GM20000 (cell line): Measurements from ENCODE around the gene IL36RN.

Experiments
- DNase-seq: peaks from one replicate; pipeline ENCODE4 v3.0.0; 2012; ENCODE audit warnings: low spot score
- TF ChIP-seq, protein P1 (sequence below): IDR thresholded peaks from 2 replicates; pipeline ENCODE4 v1.5.1; 2012; ENCODE audit warnings: mild to moderate bottlenecking, control low read depth; ENCODE audit errors: extremely low read depth, missing control alignments

The IL36RN gene

DNA sequence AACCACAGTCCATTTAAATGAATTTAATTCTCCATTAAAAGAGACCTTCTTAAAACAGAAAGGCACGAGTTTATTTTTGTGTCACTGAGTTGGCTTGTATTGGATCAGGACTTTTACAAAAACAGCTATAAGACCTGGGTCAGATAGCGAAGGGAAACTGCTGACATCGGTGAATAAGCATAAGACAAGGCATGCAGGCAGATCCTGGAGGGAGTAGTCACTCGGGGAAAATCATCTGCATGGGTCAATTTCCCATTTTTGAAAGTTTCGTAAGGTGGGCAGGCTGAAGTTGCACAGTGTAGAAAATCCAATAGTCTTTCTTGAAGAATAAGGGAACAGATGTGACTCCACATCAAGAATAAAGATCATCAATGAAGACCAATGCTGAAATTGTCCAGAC lies 19.3 kb upstream of the IL36RN start:
- DNase-seq: no peak
- TF ChIP-seq, protein P1, sequence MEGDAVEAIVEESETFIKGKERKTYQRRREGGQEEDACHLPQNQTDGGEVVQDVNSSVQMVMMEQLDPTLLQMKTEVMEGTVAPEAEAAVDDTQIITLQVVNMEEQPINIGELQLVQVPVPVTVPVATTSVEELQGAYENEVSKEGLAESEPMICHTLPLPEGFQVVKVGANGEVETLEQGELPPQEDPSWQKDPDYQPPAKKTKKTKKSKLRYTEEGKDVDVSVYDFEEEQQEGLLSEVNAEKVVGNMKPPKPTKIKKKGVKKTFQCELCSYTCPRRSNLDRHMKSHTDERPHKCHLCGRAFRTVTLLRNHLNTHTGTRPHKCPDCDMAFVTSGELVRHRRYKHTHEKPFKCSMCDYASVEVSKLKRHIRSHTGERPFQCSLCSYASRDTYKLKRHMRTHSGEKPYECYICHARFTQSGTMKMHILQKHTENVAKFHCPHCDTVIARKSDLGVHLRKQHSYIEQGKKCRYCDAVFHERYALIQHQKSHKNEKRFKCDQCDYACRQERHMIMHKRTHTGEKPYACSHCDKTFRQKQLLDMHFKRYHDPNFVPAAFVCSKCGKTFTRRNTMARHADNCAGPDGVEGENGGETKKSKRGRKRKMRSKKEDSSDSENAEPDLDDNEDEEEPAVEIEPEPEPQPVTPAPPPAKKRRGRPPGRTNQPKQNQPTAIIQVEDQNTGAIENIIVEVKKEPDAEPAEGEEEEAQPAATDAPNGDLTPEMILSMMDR: no peak

DNA sequence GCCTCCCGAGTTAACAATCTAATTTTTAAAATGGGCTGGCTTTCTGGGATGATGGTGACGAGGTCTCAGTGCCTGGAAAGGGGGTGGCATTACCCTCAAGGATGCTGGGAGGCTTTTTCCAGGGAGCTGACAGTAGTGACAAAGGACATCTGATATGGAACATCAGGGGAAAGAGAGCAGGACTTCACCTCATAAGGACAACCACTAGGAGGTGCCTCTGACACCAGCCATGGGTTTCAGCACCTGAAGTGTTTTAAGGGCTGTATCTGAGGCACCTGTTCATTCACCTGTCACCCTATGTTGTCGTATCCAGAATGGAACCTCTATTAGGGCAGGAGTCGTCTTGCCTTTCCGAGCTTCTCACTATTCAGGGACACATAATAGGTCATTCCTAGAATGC lies 17.1 kb upstream of the IL36RN start:
- DNase-seq: no peak
- TF ChIP-seq, protein P1: no peak

DNA sequence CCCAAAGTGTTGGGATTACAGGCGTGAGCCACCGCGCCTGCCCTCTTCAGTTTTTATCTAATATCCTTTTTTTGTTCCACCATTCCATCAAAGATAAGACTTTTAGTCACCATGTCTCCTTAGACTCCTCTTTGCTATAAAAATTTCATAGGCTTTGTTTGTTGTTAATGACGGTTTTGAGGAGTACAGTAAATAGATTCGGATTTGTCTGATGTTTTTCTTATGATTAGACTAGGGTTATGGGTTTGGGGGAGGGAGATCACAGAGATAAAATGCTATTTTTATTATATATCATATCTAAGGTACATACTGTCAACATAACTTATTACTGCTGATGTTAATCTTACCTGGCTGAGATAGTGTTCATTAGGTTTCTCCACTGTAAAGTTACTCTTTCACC lies 12.5 kb upstream of the IL36RN start:
- TF ChIP-seq, protein P1: no peak
- no peak for DNase-seq

DNA sequence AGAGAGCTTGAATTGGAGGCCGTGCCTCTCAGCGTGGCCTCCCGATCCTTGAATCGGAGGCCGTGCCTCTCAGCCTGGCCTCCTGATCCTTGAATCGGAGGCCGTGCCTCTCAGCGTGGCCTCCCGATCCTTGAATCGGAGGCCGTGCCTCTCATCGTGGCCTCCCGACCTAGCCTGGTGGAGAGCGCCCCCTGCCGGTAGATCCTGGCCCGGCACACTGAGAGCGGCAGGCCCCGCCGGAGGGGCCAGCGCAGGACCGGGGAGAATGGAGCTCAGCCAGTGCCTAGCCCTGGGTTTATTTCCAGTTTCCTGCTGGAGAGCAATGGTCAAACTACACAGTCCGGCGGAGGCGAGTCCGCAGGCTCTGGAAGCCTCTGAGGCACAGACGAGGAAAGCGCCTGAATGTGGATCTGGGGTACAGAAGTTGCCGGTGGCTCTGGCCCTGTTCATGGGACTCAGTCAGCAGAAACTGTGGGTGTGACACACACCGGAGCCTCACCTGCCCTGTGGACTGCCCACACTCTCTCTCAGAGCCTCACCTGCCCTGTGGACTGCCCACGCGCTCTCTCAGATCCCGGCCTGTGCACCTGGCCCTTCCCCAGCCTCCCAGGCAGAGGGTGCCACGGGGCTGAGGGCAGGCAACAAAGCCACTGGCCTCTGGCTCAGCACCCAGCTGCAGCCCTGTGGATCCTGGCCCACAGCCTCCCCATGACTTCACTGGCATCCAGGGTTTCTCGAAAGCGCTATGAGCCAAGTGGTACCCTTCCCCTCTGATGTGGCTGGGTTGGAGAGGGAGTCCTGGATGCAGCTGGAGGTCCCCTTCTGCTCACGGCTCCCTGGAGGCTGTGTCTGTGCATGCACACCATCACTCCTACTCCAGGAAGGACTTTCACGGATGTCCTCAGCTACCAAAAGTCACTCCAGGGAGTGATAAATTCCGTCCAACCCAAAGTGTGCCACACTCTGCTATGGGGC lies 7.8 kb upstream of the IL36RN start:
- DNase-seq: no peak
- TF ChIP-seq, protein P1: no peak

DNA sequence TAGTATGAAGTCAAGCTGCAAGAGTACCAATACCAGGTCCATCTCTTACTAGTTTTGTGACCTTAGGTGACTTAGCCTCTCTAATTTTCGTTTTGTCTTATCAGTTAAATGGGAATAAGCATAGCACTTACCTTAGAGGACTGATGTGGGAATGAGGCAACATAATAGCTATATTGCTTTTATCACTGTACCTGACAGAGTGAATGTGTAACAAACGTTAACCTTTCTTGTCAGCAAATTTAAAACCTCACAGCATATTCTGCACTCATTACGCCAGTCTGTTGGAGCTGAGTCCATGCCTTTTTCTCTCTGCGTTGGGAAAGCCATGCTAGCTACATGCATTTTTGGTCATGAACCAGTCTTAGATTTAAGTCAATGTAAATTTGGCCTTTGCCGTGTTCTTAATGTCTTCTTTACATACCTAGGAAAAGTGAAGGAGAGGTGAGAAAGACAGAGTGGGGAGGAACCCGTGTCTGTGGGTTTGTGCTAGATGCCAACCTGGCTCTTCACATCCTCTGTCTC lies 6.5 kb upstream of the IL36RN start, which contains the start of gene IL36B:
Gene IL36B, minus strand, starts transcription at position 472 of the 522 bp plus-strand sequence.
- TF ChIP-seq, protein P1: no peak
- no peak for DNase-seq

DNA sequence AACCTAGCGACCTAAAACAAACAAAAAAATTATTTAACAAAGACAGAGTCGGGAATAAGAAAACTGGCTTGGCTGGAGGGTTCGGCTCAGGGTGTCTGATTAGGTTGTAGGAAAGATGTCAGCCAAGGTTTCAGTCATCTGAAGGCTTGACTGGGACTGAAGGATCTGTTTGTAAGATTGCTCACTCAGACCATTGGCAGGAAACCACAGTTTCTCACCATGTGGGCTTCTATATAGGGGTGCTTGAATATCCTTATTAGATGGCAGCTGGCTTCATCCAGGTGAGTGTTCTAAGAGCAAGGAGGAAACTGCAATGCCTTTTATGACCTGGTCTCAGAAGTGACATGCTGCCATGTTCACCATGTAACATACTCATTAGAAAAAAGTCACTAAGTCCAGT lies 5.3 kb upstream of the IL36RN start:
- DNase-seq: no peak
- TF ChIP-seq, protein P1: no peak

DNA sequence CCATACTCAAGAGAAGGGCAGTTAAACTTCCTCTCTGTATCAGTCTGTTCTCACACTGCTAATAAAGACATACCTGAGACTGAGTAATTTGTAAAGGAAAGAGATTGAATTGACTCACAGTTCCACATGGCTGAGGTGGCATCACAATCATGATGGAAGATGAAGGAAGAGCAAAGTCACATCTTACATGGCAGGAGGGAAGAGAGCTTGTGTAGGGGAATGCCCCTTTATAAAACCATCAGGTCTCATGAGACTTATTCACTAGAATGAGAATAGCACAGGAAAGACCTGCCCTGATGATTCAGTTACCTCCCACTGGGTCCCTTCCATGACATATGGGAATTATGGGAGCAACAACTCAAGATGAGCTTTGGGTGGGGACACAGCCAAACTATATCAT lies 4.9 kb upstream of the IL36RN start:
- no peak for DNase-seq
- TF ChIP-seq, protein P1: no peak
